CD4-positive, alpha-beta T cell treated with Interleukin-17A for 1 hour (primary cell): ENCODE results near the gene SFSWAP.
"Not testable (repeated sequence)": the region's sequence is repeated elsewhere in the genome, so short reads cannot be mapped to it uniquely, and the experiment has no call there.

Experiments used
- DNase-seq: peaks from one replicate; pipeline ENCODE4 v3.0.0-alpha.2; 2020

The SFSWAP gene

GRCh38 chr12:131794061-131794460 lies 83.2 kb downstream of the SFSWAP start:
- no peak for DNase-seq

- DNase-seq = no peak
Observed at GRCh38 chr12:131794573-131794972, 83.7 kb downstream of the SFSWAP start.

GRCh38 chr12:131795064-131795463 lies 84.2 kb downstream of the SFSWAP start:
- DNase-seq = no peak

- DNase-seq = no peak
Observed at GRCh38 chr12:131795690-131796410, 85.0 kb downstream of the SFSWAP start.

GRCh38 chr12:131796411-131796736 lies 85.5 kb downstream of the SFSWAP start:
- no peak for DNase-seq

- no peak for DNase-seq
Observed at GRCh38 chr12:131796754-131797587, 86.1 kb downstream of the SFSWAP start.

GRCh38 chr12:131797588-131797934 lies 86.7 kb downstream of the SFSWAP start:
- DNase-seq = no peak

GRCh38 chr12:131799195-131799594 lies 88.3 kb downstream of the SFSWAP start:
- no peak for DNase-seq

GRCh38 chr12:131799828-131800593 lies 89.1 kb downstream of the SFSWAP start:
- DNase-seq = no peak

GRCh38 chr12:131800594-131801135 lies 89.8 kb downstream of the SFSWAP start:
- no peak for DNase-seq

- no peak for DNase-seq
Observed at GRCh38 chr12:131801254-131801866, 90.5 kb downstream of the SFSWAP start.

GRCh38 chr12:131803961-131804521 lies 93.2 kb downstream of the SFSWAP start:
- DNase-seq = no peak

GRCh38 chr12:131805421-131805820 lies 94.5 kb downstream of the SFSWAP start:
- DNase-seq = no peak

- no peak for DNase-seq
Observed at GRCh38 chr12:131806674-131807073, 95.8 kb downstream of the SFSWAP start.

- peak; percentile 24 for DNase-seq
Observed at GRCh38 chr12:131808744-131809371, 98.0 kb downstream of the SFSWAP start.

GRCh38 chr12:131809476-131810254 lies 98.8 kb downstream of the SFSWAP start:
- DNase-seq = not testable (repeated sequence)

GRCh38 chr12:131810726-131811125 lies 99.8 kb downstream of the SFSWAP start:
- DNase-seq = no peak

- no peak for DNase-seq
Observed at GRCh38 chr12:131815131-131815530, 104.2 kb downstream of the SFSWAP start.

GRCh38 chr12:131816495-131816894 lies 105.6 kb downstream of the SFSWAP start:
- no peak for DNase-seq

- DNase-seq = no peak
Observed at GRCh38 chr12:131817241-131817640, 106.4 kb downstream of the SFSWAP start.
